Head of caudate nucleus (tissue), 42 donors: ENCODE results near the gene GRID2.
A peak's percentile ranks its signal among the peaks of the same experiment; 100 is the strongest.

Experiments
- DNase-seq, 42 donors: peaks; one replicate each; pipeline versions ENCODE4 v3.0.0 to v3.0.0-alpha.2; 2020 to 2021; ENCODE audit warnings: mixed read lengths in 7 of 42
- intact Hi-C: fragments of 100-400 bp; cut with DNase I; formaldehyde crosslinking; loops from one replicate; pipeline ENCODE4 v1.15.0; 2022

GRID2 gene

DNA sequence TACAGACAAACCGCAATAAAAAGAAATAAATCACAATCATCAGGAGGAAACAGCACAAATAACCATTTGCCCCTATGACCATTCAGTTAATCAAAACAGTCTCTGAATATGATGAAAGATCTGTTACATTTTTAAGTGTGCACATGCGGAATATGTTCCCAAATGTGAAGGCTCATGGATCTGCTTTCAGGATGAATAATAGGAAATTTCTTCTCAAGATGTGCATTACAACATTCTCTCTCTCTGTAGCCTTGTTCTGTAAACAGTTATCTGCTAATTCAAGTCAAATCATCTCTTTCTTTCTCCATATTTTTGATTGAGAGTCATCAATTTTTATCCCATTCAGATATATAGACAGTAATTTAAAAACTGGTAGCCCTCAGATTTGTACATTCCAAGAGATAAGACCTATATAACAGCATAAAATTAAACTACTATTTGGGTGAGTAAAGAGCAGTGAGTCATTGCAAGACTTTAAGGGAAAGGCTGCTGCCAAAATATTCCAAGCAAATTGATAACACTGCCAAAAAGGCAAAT is 1090.8 kb downstream of the GRID2 start:
- intact Hi-C loops = no loop called here
- DNase-seq = no peak

DNA sequence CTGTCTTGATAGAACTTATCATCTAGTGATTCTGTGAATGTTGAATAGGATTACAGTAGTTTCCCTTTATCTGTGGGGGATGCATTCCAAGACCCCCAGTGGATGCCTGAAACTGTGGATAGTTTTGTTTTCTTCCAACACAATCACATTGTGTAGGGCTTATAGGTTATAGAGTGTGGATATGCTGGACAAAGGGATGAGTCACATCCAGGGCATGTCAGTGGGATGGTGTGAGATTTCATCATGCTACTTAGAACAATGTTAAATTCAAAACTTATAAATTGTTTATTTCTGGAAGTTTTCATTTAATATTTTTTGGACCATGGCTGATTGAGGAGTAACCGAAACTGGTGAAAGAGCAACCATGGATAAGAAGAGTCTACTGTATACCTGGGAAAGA is 1092.5 kb downstream of the GRID2 start:
- intact Hi-C loops = no loop called here
- no peak for DNase-seq

DNA sequence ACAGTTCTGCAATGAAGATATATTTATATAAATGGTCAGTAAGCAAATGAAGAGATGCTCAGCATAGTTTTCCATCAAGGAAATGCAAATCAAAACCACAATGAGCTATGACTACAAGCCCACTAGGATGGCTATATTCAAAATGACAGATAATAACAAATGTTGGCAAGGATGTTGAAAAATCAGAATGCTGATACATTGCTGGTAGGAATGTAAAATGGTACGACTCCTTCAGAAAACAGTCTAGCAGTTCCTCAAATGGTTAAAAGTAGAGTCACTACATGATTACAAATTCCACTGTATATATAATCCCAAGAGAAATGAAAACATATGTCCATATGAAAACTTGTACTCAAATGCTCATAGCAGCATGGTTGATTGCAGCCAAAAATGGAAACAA is 1099.8 kb downstream of the GRID2 start:
- intact Hi-C loops = no loop called here
- no peak for DNase-seq

DNA sequence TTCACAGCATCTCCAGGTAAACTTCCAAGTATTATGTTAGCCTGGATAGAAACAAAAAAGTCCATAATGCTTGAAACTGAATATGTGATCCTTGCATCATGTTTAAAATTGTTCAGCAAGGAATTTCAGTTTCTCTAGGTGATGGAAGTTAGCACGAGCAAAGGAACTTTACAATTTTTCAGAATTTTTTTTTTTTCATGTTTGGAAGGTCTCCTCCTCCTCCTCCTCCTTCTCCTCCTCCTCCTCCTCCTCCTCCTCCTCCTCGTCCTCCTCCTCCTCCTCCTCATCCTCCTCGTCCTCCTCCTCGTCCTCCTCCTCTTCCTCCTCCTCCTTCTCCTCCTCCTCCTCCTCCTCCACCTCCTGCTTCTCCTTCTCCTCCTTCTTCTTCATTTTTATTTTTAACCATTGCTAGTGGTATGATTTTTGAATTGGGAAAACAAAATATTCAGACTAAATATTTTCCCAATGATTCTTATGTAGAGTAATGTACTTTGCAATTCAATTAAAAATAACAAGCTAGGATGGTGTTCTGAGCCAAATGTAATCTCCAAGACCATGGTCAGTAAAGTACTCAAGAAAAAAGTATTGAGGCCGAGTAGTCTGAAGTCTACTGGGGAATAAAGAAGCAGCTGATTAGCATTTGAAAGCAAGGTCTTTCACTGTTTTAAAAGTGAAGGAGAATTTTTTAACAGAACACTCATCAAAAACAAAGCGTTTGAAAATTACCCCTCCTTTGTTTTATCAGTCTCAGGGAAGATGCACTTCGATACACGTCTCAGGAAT is 1103.9 kb downstream of the GRID2 start:
- intact Hi-C loops = no loop called here
- DNase-seq = no peak

DNA sequence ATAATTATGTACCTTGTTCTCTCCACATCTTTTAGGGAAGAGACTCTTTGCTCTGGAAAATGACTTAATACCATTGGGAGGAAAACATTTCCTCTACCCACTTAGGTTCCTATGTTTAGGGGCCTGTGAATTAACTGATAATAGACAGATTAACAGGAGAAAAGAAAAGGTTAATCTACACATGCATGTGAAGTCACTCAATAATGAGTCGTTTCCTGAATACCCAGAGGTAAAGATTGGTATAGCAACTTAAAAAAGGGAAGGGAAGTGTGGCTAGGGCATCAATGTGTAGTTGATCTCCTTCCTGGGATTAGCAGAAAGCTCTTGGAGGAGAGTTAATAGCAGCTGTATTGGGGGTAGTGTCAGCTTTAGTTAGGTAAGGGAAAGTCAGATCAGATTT is 1105.3 kb downstream of the GRID2 start:
- no peak for DNase-seq
- intact Hi-C loops = no loop called here

DNA sequence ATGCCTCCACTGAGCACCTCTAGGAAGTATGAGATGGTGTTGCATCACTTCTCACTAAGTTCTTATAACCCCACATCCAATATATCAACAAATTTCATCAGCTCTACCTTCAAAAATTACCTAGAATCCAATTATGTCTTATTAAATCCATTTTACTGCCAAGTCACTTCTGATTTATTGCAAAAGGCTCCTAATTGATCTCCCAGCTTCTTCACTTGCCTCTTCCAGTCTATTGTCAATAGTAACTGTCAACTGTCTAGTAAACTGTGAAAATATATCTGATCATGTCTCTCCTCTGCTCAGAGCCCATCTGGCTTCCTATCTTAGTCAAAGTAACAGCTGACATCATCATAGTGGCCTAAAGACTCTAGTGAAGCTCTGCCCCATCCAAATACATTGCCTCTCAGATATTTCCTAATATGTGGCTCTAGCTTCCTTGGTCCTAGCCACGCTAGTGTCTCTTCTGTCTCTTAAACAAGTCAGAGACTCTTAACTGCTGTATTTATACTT is 1110.3 kb downstream of the GRID2 start:
- DNase-seq = no peak
- intact Hi-C loops = no loop called here

DNA sequence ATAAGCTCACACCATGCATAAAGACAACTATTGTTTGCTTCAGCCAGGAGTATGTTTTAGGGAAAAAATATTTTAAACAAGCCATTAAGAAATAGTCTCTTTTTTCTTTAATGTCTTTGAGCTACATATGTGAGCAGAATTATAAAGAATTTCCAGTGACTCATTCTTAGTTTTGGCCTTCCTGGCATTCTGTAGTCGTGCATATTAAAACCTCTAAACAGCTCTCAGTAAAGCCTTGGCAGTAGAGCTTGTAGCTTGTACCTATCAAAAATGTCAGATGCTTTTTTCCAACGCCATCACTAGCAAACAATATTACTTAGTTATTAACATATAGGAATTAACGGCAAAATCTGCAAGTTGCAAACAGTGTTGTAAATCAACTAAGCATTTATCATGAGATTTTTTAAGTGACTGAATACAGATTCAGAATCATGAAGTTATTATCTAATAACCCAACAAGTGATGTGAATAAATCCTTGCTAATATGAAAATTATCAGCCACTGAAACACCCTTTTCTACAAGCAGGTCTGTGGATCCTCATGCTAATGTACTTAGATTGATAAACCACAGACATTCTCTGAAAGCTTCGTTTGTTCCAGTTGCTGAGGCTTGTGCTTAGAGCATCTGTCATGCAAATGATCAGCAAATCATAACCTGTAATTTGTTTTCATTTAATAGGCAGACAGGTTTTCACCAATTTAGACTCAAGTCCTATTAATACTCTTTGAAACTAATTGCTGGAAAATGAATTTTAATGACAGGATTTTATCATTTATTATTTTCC is 1112.8 kb downstream of the GRID2 start:
- peak in 2 of 42 donors; percentile 5 to 21 for DNase-seq
- intact Hi-C loops = no loop called here

DNA sequence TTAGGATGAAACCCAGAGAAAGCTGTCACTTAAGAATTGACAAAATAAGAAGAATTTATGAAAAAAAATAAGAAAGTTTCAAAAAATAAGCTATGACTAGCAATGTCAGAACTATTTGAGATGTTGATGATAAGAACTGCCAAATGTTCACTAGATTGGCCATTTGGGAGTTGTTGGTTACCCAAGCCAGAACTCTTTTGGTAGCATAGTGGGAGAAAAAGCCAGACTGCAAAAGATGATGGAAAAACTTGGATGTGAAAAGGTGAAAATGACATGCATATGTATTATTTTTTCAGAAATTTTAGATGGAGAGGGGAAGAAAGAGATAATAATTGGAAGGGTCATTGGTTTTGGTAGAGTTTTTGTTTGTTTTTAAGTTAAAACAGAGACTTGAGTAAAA is 1127.6 kb downstream of the GRID2 start:
- DNase-seq = no peak
- intact Hi-C loops = no loop called here

DNA sequence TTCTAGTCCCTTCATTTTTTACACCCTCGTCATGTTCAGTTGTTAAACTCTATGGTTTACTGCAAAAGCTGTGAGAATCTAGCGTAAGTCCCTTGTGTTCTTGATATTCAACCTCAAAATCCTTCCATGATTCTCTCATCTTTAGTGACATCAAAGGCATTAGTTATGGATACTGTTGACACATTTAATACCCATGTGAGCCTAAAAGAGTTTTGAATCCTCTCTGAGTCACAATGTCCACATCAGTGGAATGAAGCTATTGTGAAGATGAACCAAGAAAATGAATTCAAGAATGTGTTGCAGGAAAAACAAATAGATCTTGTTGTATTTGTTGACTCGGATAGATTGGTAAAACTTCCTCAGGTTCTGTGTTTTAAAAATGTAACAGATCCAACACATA is 1130.1 kb downstream of the GRID2 start:
- intact Hi-C loops = no loop called here
- DNase-seq = no peak

DNA sequence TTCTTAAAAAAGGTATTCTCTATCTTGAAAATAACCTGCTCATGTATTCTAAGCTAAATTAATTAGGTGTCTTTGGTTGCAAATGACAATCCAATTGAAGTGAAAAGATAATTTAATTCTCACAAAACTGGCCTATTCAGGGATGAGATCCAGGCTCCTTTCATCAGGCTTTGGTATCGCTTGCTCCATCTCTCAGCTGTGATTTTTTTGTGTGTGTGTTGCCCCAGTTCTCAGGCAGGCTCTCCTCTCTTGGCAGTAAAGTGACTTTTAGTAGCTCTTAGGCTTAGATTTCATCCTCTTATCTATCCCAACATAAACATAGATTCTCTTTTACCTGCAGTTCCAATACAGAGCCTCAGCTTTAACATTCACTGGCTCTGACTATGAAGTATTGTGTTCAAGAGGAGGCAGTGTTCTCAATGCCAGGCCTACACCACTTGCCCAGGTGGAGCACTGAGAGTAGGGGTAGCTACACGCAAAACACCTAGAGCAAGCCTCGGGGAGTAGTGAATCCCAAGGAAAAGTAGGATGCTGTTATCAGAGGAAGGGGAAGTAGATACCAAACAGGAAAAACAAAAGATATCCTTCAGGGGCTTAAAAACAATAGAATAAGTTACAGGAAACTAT is 1132.3 kb downstream of the GRID2 start:
- DNase-seq = no peak
- intact Hi-C loops = no loop called here

DNA sequence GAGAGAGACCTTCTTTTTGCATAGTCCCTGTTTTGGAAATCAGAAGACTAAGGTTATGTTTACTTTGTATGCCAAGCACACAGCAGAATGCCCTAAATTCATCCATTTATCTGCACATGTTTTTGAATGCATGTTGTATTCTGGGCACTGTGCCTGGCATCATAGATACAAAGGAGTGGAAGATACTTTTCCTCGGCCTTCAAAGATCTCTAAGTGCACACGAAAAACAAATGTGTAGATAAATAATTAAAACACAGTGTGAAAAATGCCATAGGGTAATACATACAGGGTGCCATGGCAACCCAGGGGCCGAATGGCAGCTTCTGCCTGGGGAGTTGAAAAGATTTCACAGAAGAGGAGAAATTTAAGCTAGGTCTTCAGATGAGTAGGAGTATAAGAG is 1134.2 kb downstream of the GRID2 start:
- DNase-seq = no peak
- intact Hi-C loops = no loop called here

DNA sequence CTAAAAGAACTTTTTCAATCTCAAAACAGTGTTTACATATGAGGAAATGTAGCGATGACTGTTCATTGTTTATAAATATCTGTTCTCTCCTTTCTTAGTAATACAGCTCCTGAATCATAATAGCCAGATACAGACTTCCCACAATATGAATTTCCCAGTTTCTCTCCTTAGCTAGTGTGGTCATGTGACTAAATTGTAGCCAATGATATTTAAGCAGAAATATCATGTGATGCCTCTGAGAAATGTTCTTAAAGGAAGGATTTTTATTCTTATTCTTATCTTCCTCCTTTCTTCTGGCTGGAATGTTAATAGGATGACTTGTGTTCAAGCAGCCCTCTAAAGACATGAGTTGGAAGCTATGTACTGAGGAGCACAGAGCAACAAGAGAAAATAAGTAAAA is 1141.1 kb downstream of the GRID2 start:
- intact Hi-C loops = no loop called here
- DNase-seq = no peak

DNA sequence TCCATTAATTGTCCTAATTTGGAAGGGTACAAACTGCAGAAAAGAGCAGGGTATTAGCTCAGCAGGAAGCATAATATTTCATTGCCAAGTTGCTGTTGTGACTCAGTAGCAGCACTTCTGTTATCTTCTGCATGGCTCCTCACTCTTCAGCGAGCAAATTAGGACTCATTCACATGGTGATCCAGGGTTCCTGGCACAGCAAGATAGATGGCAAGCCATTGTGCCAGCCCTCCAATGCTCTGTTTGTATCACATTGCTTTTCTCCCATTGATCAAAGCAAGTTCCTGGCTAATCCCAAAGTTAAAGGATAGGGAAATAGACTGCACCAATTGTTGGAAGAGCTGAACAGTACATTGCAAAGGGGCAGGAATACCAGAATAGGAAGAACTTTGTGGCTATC is 1142.3 kb downstream of the GRID2 start:
- no peak for DNase-seq
- intact Hi-C loops = no loop called here

DNA sequence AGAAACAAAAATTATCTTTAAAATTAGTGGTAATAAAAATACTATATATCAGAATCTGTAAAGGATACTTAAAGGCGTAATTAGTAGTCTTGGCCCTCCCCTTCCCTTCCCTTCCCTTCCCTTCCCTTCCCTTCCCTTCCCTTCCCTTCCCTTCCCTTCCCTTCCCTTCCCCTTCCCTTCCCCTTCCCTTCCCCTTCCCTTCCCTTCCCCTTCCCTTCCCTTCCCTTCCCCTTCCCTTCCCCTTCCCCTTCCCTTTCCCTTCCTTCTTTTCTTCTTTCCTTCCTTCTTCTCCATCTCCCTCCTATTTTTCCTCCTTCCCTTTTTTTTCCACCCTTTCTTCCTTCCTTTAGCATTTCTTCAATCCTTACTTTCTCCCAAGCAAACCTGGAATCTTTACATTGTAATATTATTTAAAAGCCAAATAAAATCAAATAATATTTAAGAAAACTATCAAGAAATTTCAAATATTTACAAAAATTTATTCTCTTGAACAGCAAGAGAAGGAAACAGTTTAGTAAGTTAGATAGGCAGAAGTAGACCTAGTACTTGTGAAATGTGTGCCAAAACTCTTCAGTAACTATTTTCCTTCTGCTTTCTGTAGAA is 1145.0 kb downstream of the GRID2 start:
- DNase-seq = no peak
- intact Hi-C loops = no loop called here

DNA sequence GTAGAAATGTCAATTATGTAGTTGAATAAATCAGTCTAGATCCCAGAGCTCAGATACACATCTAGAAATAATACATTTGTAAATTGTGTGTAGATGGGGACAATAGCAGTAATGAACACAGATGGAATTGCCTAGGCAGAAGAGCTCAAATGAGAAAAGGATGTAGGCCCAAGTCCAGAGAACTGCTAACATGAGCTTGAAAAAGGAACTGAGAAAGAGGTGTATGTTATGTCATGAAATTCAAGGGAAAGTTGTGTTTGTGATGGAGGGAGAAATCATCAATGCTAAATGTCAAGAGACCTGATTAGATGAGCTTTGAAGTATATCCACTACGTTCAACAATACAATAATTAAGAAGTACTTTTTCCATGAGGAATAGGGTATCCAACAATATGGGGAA is 1148.2 kb downstream of the GRID2 start:
- DNase-seq = no peak
- intact Hi-C loops = no loop called here

DNA sequence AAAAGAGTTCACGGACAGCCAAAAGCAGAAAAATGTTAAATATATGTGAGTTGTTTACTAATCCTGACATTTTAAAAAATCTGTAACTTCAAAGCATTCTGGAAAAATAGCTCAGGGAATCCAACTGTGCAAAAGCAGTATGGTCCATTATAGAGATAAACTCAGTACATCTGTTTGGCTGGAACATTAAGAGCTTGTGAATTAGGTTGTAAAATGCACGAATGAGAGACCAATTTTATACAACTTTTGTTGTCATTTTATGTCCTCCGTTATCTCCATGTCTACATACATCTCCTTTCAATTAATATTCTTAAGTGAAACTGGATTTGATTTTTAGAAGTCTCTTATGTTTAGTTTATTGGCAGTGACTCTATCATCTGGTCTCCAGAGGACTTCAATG is 1157.8 kb downstream of the GRID2 start:
- no peak for DNase-seq
- intact Hi-C loops = no loop called here

DNA sequence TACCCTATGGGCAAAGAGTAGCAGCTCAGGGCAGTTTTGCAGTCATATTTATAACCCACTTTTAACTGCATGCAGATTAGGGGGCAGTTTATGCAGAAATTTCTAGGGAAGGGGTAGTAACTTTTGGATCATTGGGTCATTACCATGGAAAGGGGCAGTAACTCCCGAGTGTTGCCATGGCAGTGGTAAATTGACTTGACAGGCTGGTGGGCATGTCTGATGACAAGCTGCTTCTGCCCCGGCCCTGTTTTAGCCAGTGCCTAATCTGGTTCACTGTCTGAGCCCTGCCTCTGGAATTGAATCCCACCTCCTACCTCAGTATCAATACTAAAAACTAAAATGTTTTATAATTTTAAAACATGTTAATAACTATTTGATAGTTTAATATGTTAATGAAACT is 1162.7 kb downstream of the GRID2 start:
- no peak for DNase-seq
- intact Hi-C loops = no loop called here

DNA sequence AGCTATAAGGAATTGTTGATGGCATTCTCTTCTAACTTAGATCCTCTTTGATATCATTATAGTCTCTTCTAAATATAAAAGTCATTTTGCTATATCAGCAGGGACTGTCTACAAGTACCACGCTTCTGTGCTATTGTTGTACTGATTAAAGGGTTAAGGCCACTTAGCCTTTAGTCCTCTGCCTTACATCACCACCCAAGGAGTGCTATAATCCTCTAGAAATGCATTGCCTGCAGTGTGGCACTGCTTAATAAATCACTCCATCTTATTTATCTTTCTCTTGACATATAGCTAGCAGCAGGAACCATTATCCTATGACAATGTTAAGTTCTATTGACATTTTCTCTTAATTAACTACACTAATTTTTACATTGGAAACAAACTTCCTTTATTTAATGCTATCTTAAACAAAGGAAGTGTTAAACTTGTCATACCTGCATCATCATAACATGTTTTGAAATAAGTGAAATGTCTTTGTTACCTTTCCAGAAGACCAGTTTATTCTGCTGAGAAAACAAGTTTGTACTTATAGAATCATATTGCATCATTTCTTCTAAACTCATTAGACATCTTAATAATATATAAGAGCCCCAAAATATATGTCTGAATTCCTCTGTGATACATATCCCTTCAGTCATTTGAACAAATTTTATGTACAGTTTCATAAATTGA is 1163.9 kb downstream of the GRID2 start:
- DNase-seq = no peak
- intact Hi-C loops = no loop called here

DNA sequence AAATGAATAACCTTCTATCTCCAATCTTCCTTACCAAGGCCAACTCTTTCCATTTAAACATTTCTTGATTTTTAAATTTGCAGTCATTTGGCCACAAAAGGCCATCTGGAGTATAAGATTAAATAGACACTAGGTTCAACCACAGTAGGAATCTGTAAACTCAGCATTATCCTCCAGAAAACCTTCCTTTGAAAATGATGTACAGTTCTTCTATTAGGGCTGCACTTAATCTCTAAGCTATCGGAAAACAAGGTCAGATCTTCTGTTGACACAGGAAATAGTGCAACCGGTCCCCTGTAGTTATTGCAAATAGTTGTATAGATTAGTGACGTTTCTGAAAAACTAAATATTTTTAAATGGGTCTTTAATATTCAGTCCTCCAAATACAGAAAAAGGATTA is 1165.8 kb downstream of the GRID2 start:
- intact Hi-C loops = no loop called here
- DNase-seq = no peak
